MM.1S (cell line): ENCODE measurements around the gene MCUR1.
"Not testable (repeated sequence)": the region's sequence is repeated elsewhere in the genome, so short reads cannot be mapped to it uniquely, and the experiment has no call there.

Experiments
- DNase-seq: peaks from one replicate; pipeline ENCODE4 v3.0.0-alpha.2; 2015
- H2AFZ ChIP-seq: fragments of 300-600 bp; sonication (generic); 2 replicates; pipeline ENCODE4 v1.6.0; 2016; ENCODE audit warnings: antibody characterized with exemption, low read length
- H3F3A ChIP-seq: fragments of 300-600 bp; sonication (generic); 2 replicates; pipeline ENCODE4 v1.6.1; 2016; ENCODE audit warnings: mild to moderate bottlenecking, antibody characterized with exemption, low read length, moderate library complexity, mixed read lengths; ENCODE audit not compliant: insufficient read depth
- H3K27ac ChIP-seq: fragments of 300-600 bp; sonication (generic); 2 replicates; pipeline ENCODE4 v1.5.1; 2016; ENCODE audit warnings: mild to moderate bottlenecking, low read length
- H3K27me3 ChIP-seq: fragments of 300-600 bp; sonication (generic); replicated peaks from 2 replicates; pipeline ENCODE4 v1.6.0; 2016; ENCODE audit warnings: low read length; ENCODE audit not compliant: insufficient read depth
- H3K36me3 ChIP-seq: fragments of 300-600 bp; sonication (generic); replicated peaks from 2 replicates; pipeline ENCODE4 v1.6.1; 2016; ENCODE audit warnings: mild to moderate bottlenecking, low read length, mixed read lengths; ENCODE audit not compliant: insufficient read depth
- H3K4me1 ChIP-seq: fragments of 300-600 bp; sonication (generic); 2 replicates; pipeline ENCODE4 v1.6.1; 2016; ENCODE audit warnings: low read length, mixed read lengths
- H3K4me2 ChIP-seq: fragments of 300-600 bp; sonication (generic); 2 replicates; pipeline ENCODE4 v1.6.0; 2016; ENCODE audit warnings: low read depth, low read length
- H3K4me3 ChIP-seq: fragments of 300-600 bp; sonication (generic); 2 replicates; pipeline ENCODE4 v1.5.1; 2016; ENCODE audit warnings: low read length, mixed read lengths
- H3K79me2 ChIP-seq: fragments of 300-600 bp; sonication (generic); 2 replicates; pipeline ENCODE4 v1.6.1; 2016; ENCODE audit warnings: mixed run types, low read length, mixed read lengths
- H3K9ac ChIP-seq: fragments of 300-600 bp; sonication (generic); 2 replicates; pipeline ENCODE4 v1.6.1; 2016; ENCODE audit warnings: low read length, mixed read lengths
- H3K9me2 ChIP-seq: fragments of 300-600 bp; sonication (generic); replicated peaks from 2 replicates; pipeline ENCODE4 v1.6.1; 2016; ENCODE audit warnings: mild to moderate bottlenecking, low read length, mixed read lengths; ENCODE audit not compliant: insufficient read depth
- H3K9me3 ChIP-seq: fragments of 300-600 bp; sonication (generic); replicated peaks from 2 replicates; pipeline ENCODE4 v1.6.1; 2016; ENCODE audit warnings: mild to moderate bottlenecking, low read length, mixed read lengths; ENCODE audit not compliant: insufficient read depth
- H4K20me1 ChIP-seq: fragments of 300-600 bp; sonication (generic); 2 replicates; pipeline ENCODE4 v1.6.1; 2016; ENCODE audit warnings: mild to moderate bottlenecking, low read length, moderate library complexity, mixed read lengths; ENCODE audit not compliant: insufficient read depth
- CTCF ChIP-seq: fragments of 300-600 bp; sonication (generic); IDR thresholded peaks from 2 replicates; pipeline ENCODE4 v1.5.1; 2016; ENCODE audit warnings: antibody characterized with exemption, low read length, mixed read lengths
- EZH2 ChIP-seq: fragments of 300-600 bp; sonication (generic); optimal IDR thresholded peaks from 2 replicates; pipeline ENCODE3; 2017; ENCODE audit warnings: low read depth, mild to moderate bottlenecking, antibody characterized with exemption, low read length, mixed read lengths
- EZH2phosphoT487 ChIP-seq: fragments of 300-600 bp; sonication (generic); IDR thresholded peaks from 2 replicates; pipeline ENCODE4 v1.6.1; 2018; ENCODE audit warnings: antibody characterized with exemption, low read length

The MCUR1 gene

GRCh38 chr6:13778028-13778427, 36.3 kb downstream of the MCUR1 start:
- Histone ChIP-seq H3K9ac (no peak overlapping the region), H3K79me2 (no peaks in the 10 kb centered on the region), H3K4me2 (no peak overlapping the region), H3K36me3 (no peaks in the 10 kb centered on the region), H2AFZ (no peak overlapping the region), H3K27me3 (no peaks in the 10 kb centered on the region), H3F3A (no peaks in the 10 kb centered on the region), H3K4me1 (no peaks in the 10 kb centered on the region), H3K9me2 (no peaks in the 10 kb centered on the region), H3K9me3 (no peaks in the 10 kb centered on the region), H3K27ac (no peak overlapping the region), H3K4me3 (no peak overlapping the region), H4K20me1 (no peaks in the 10 kb centered on the region)
- TF ChIP-seq CTCF (no peak), EZH2 (no peak), EZH2phosphoT487 (no peak)
- no peak for DNase-seq

GRCh38 chr6:13776602-13777001, 37.8 kb downstream of the MCUR1 start:
- no peak for DNase-seq
- no peak overlapping the region for H3K27ac ChIP-seq
- TF ChIP-seq EZH2 (no peak), CTCF (no peak), EZH2phosphoT487 (no peak)

GRCh38 chr6:13775466-13775865, 38.9 kb downstream of the MCUR1 start:
- H3K4me3 ChIP-seq, H3K9me2 ChIP-seq, H3K9ac ChIP-seq, H3K9me3 ChIP-seq, H3K27me3 ChIP-seq, H3K27ac ChIP-seq, H3K79me2 ChIP-seq, H3F3A ChIP-seq, H3K36me3 ChIP-seq, DNase-seq, H2AFZ ChIP-seq, H3K4me2 ChIP-seq, H3K4me1 ChIP-seq, H4K20me1 ChIP-seq: not testable (repeated sequence)

More at GRCh38 chr6:13776602-13777001, 37.8 kb downstream of the MCUR1 start:
- Histone ChIP-seq H4K20me1 (no peaks in the 10 kb centered on the region), H2AFZ (no peak overlapping the region), H3F3A (no peaks in the 10 kb centered on the region), H3K9me2 (no peaks in the 10 kb centered on the region), H3K4me2 (no peak overlapping the region), H3K4me1 (no peaks in the 10 kb centered on the region), H3K27me3 (no peaks in the 10 kb centered on the region), H3K36me3 (no peaks in the 10 kb centered on the region), H3K79me2 (no peaks in the 10 kb centered on the region), H3K9ac (no peak overlapping the region), H3K9me3 (no peaks in the 10 kb centered on the region), H3K4me3 (no peak overlapping the region)

- not testable (repeated sequence) for H3K9me3 ChIP-seq, H2AFZ ChIP-seq, H3K27ac ChIP-seq, H3K79me2 ChIP-seq, H3K9me2 ChIP-seq, DNase-seq, H3K9ac ChIP-seq, H3K4me1 ChIP-seq, H3K4me3 ChIP-seq, H4K20me1 ChIP-seq, H3K36me3 ChIP-seq, H3K4me2 ChIP-seq, H3K27me3 ChIP-seq, H3F3A ChIP-seq
Measured at GRCh38 chr6:13772358-13773030, 41.9 kb downstream of the MCUR1 start.
